Epithelial cell of esophagus (primary cell): ENCODE data around the gene LMO3.
A peak's percentile ranks its signal among the peaks of the same experiment; 100 is the strongest.

Source experiments
- DNase-seq: peaks from one replicate; pipeline ENCODE4 v3.0.0; 2010; ENCODE audit warnings: low read depth
- H3K4me3 ChIP-seq: 2 replicates; pipeline ENCODE4 v1.5.1; 2011; ENCODE audit warnings: mild to moderate bottlenecking, low read length, control low read depth
- TF ChIP-seq, protein P1 (sequence below): IDR thresholded peaks from 2 replicates; pipeline ENCODE4 v1.5.1; 2011; ENCODE audit warnings: low read depth, mild to moderate bottlenecking, low read length, control low read depth, inconsistent platforms; ENCODE audit not compliant: insufficient read depth; ENCODE audit errors: missing control alignments

Gene LMO3

DNA sequence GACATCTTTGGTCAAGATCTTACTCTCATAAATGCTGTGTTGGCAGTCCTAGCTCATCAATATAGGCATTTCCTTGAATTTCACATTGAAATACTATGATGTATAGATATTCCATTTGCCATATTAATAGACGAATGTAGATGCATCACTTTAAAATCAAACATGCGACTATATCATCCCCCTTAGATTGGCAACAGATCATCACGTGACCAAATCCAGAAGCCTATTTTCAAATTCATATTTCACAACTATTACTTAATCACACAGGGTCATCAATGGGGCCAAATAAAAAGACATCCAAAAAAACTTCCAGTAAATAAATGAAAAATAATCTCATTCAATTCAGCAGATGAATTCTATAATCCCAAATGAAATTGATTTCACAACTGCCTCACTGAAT lies 15.3 kb downstream of the LMO3 start:
- TF ChIP-seq, protein P1, sequence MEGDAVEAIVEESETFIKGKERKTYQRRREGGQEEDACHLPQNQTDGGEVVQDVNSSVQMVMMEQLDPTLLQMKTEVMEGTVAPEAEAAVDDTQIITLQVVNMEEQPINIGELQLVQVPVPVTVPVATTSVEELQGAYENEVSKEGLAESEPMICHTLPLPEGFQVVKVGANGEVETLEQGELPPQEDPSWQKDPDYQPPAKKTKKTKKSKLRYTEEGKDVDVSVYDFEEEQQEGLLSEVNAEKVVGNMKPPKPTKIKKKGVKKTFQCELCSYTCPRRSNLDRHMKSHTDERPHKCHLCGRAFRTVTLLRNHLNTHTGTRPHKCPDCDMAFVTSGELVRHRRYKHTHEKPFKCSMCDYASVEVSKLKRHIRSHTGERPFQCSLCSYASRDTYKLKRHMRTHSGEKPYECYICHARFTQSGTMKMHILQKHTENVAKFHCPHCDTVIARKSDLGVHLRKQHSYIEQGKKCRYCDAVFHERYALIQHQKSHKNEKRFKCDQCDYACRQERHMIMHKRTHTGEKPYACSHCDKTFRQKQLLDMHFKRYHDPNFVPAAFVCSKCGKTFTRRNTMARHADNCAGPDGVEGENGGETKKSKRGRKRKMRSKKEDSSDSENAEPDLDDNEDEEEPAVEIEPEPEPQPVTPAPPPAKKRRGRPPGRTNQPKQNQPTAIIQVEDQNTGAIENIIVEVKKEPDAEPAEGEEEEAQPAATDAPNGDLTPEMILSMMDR, result no peak
- DNase-seq, result no peak

DNA sequence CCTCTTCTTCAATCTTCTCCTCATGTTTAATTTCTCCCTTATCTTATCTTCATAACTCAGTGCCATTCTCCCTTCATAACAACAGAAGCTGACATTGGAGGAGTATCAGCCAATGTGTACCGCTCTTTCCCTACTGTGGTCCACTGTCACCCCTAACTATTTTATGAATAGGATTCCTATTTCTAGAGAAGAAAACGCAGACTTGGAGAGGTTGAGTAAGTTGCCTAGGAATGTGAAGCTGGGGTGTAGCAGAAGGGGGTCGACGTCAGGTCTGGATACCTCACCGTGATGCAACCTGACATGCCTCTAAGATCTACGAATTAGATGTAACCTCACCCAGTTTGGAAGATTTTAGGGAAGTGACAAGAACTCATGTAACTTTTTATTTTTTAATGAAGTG lies 17.1 kb downstream of the LMO3 start:
- peak; percentile 25 for DNase-seq
- H3K4me3 ChIP-seq, result no peak overlapping the region
- TF ChIP-seq, protein P1, result no peak

More for the DNA sequence above, 15.3 kb downstream of the LMO3 start:
- no peak overlapping the region for H3K4me3 ChIP-seq

DNA sequence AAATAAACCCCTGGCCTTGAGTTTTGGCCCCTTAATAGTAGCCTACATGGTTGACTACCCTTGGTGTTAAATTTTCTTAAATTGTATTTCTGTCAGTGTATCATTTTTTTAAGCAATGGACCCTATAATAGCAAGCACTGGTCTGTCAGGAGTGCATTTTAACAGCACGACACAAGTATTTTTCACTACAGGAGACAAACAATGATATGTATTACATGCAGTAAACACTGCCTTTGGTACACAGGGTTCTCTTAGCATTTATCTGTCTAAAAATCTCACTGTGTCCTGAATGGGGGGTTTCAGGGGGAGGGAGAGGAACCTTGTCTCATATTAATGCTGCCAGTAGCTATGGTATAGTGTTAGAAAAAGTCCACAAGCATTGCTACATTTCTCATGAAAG lies 18.4 kb downstream of the LMO3 start:
- DNase-seq, result no peak
- H3K4me3 ChIP-seq, result no peak overlapping the region
- TF ChIP-seq, protein P1, result no peak

DNA sequence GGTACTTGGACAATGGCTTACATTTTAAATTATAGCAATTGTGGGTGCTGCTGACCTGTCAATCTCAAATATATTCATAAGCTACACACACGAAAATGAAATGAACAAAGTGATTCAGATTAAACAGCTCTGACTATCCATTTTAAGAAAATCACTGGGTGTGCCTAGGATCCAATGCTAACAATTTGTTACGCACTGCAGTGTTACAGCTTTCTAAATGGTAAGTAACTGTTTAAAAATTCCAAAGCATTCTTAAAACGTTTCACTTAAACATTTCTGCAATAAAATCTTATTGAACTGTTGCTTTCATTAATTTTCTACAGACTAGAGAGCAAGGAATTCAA lies 18.9 kb downstream of the LMO3 start:
- no peak overlapping the region for H3K4me3 ChIP-seq
- no peak for DNase-seq
- TF ChIP-seq, protein P1, result no peak

DNA sequence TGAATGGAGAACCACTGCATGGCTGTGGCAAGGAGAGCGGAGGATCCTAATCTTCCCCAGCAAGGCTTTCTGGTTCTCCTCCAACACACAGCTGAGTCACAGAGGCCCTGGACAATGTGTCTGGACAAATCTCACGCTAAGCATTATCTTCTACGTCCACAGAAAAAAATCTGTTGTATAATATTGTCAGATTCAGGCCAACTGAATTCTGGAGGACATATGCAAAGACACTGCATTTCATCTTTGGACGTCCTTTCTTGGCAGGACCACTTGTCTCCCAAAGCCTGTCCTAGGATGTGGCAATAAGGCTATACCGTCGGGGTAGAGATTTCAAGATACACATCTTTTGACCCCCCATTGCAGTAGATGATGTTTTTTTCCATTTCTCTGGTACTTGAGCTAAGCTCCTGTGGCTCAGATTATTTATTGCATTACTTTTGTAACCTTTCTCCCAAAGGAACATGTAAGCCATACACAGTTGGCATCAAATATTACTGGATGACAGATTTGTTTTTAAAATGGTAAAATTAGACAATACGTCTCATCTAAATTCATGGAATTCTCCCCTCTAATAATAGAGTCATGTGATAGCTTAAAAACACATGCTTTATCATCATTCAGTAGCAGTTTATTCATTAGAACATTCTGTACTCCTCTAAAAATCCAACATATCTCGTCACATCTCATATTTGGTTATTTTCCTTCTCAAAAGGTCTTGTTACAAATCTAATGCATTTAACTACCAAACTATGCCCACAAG lies 19.4 kb downstream of the LMO3 start:
- DNase-seq, result peak; percentile 50
- no peak overlapping the region for H3K4me3 ChIP-seq
- TF ChIP-seq, protein P1, result no peak

DNA sequence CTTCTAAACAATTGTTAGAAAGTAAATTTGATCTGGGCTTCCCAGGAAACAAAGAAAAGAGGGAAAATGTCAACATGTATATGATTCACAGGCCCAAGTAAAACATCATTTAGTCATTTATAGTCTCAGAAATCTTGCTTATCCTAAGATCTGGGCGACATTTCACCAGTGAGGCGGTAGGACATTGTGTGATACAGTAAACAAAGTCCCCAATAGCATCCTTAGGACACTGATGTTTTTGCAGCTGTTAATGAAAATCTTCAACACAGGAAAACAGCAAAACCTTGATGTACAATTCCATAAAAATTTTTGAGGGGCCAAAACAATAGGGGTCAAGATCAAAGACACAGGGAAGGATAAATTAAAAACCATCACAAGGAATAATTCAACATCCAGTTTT lies 20.2 kb downstream of the LMO3 start:
- TF ChIP-seq, protein P1, result no peak
- no peak overlapping the region for H3K4me3 ChIP-seq

More for the DNA sequence above, 20.2 kb downstream of the LMO3 start:
- no peak for DNase-seq
